HepG2 (cell line): ENCODE data around the gene LAMA5. TPM values are rescaled to one million over a fixed set of nuclear protein-coding genes. Genes with fewer than 3 reads are reported as not detected.

Experiments
- ATF5 ChIP-seq: sonication (generic); formaldehyde crosslinking; IDR thresholded peaks from 2 replicates; pipeline ENCODE4 v1.4.0; 2020; ENCODE audit warnings: mild to moderate bottlenecking, low read depth, missing genetic modification reagents
- CCDC6 ChIP-seq: sonication (generic); formaldehyde crosslinking; IDR thresholded peaks from 2 replicates; pipeline ENCODE4 v1.8.1; 2022; ENCODE audit warnings: mild to moderate bottlenecking, missing genetic modification reagents, moderate library complexity
- HNRNPK ChIP-seq: fragments of 200-400 bp; formaldehyde crosslinking; IDR thresholded peaks from 2 replicates; pipeline ENCODE4 v1.6.1; 2018; ENCODE audit warnings: low read length, low read depth, moderate library complexity, mild to moderate bottlenecking; ENCODE audit not compliant: poor library complexity, severe bottlenecking
- ISX ChIP-seq: sonication (generic); formaldehyde crosslinking; conservative IDR thresholded peaks from 2 replicates; pipeline ENCODE4 v1.5.0; 2020; ENCODE audit warnings: missing genetic modification reagents
- RARA ChIP-seq: IDR thresholded peaks from 2 replicates; pipeline ENCODE4 v1.6.1; 2016; ENCODE audit warnings: missing genetic modification reagents, missing compliant biosample characterization
- RBM39 ChIP-seq: fragments of 200-400 bp; formaldehyde crosslinking; IDR thresholded peaks from one replicate; pipeline ENCODE4 v1.6.1; 2018; ENCODE audit warnings: antibody characterized with exemption, mild to moderate bottlenecking, low read depth, low read length; ENCODE audit not compliant: poor library complexity, severe bottlenecking
- SP1 ChIP-seq, 2 experiments: fragments of 450-650 bp in 1 of 2; sonication (generic) in 1 of 2; formaldehyde crosslinking in 1 of 2; IDR thresholded peaks; 2 replicates each; pipeline versions ENCODE4 v1.4.0 to v1.6.1; 2016 to 2020; ENCODE audit warnings: missing genetic modification reagents in 1 of 2
- WIZ ChIP-seq: sonication (generic); formaldehyde crosslinking; IDR thresholded peaks from 2 replicates; pipeline ENCODE4 v1.5.1; 2020; ENCODE audit warnings: mild to moderate bottlenecking, missing genetic modification reagents
- ZBTB2 ChIP-seq: sonication (generic); formaldehyde crosslinking; IDR thresholded peaks from 2 replicates; pipeline ENCODE4 v1.8.0; 2022; ENCODE audit warnings: low read depth, missing genetic modification reagents
- ZBTB20 ChIP-seq: sonication (generic); formaldehyde crosslinking; IDR thresholded peaks from 2 replicates; pipeline ENCODE4 v1.8.1; 2023; ENCODE audit warnings: missing genetic modification reagents, low read depth, mild to moderate bottlenecking, borderline replicate concordance
- ZBTB49 ChIP-seq: sonication (generic); formaldehyde crosslinking; IDR thresholded peaks from 2 replicates; pipeline ENCODE4 v1.4.0; 2020; ENCODE audit warnings: missing genetic modification reagents, borderline replicate concordance
- ZFP90 ChIP-seq: sonication (generic); formaldehyde crosslinking; IDR thresholded peaks from 2 replicates; pipeline ENCODE4 v1.8.0; 2022; ENCODE audit warnings: missing genetic modification reagents, mild to moderate bottlenecking, inconsistent platforms, borderline replicate concordance
- ZNF160 ChIP-seq: sonication (generic); formaldehyde crosslinking; IDR thresholded peaks from 2 replicates; pipeline ENCODE4 v1.8.0; 2022; ENCODE audit warnings: mild to moderate bottlenecking, inconsistent platforms, missing genetic modification reagents
- ZNF468 ChIP-seq: sonication (generic); formaldehyde crosslinking; IDR thresholded peaks from 2 replicates; pipeline ENCODE4 v1.8.0; 2022; ENCODE audit warnings: mild to moderate bottlenecking, moderate library complexity, missing genetic modification reagents
- ZNF580 ChIP-seq: IDR thresholded peaks from 2 replicates; pipeline ENCODE4 v1.6.1; 2016; ENCODE audit warnings: low read depth, borderline replicate concordance
- ZNF691 ChIP-seq: sonication (generic); formaldehyde crosslinking; IDR thresholded peaks from 2 replicates; pipeline ENCODE4 v1.4.0; 2020; ENCODE audit warnings: missing genetic modification reagents, low read depth, mild to moderate bottlenecking, borderline replicate concordance
- ZNF713 ChIP-seq: sonication (generic); formaldehyde crosslinking; IDR thresholded peaks from 2 replicates; pipeline ENCODE4 v1.4.0; 2020; ENCODE audit warnings: mild to moderate bottlenecking, missing genetic modification reagents
- ZNF761 ChIP-seq: sonication (generic); formaldehyde crosslinking; conservative IDR thresholded peaks from 2 replicates; pipeline ENCODE4 v1.4.0; 2020; ENCODE audit warnings: mild to moderate bottlenecking, missing genetic modification reagents
- ZNF788 ChIP-seq: sonication (generic); formaldehyde crosslinking; IDR thresholded peaks from 2 replicates; pipeline ENCODE4 v1.5.0; 2020; ENCODE audit warnings: mild to moderate bottlenecking, missing genetic modification reagents, borderline replicate concordance
- polyA plus RNA-seq, 8 experiments: library from polyadenylated mRNA; depleted of rRNA in 3 of 8; stranded (reverse) in 7 of 8; unstranded in 1 of 8; fragments of >200 nt; fragmentation: Illumina TruSeq in 4 of 8; extraction: Trizol in 4 of 8; gene quantifications; 2 replicates each; pipeline versions ENCODE4 v1.2.1 to v1.2.3, GENCODE V29; 2011 to 2016; ENCODE audit warnings: low read depth in 4 of 8, missing spikeins in 1 of 8, mixed read lengths in 1 of 8; ENCODE audit not compliant: insufficient read depth in 1 of 8
- total RNA-seq, 5 experiments: library from RNA; depleted of rRNA; stranded (reverse); fragments of >200 nt; fragmentation: Illumina TruSeq; extraction: Trizol; gene quantifications; 2 replicates each; pipeline ENCODE4 v1.2.3, GENCODE V29; 2016; ENCODE audit warnings: low read depth in 1 of 5

Gene LAMA5
- total and polyA plus RNA-seq, 2 of the 13 experiments (the other 11 are each of a cell fraction or from before 2014, with no cell fraction given), result 21.0 to 44.7 TPM

- TF ChIP-seq ZNF580 (CRISPR knock-in tag), result peak; percentile 52; the same call in 1 of the 2 replicates
- TF ChIP-seq SP1 (IDR thresholded peaks at IDR 0.05), result no peak
- peak; percentile 79; the same call in 1 of the 2 replicates for TF ChIP-seq SP1 (CRISPR knock-in tag; IDR thresholded peaks at IDR 0.05)
- no peak; the same call in 1 of the 2 replicates for TF ChIP-seq ZFP90 (CRISPR knock-in tag)
- TF ChIP-seq ZBTB49 (CRISPR knock-in tag), result no peak
- 0 out of 2 replicates have a peak, but pooled peaks have one; percentile 36 for TF ChIP-seq ZBTB2
- TF ChIP-seq ZNF691 (CRISPR knock-in tag), result 0 out of 2 replicates have a peak, but pooled peaks have one; percentile 56
- no peak; the same call in 1 of the 2 replicates for TF ChIP-seq ZNF761 (CRISPR knock-in tag)
- TF ChIP-seq RARA (CRISPR knock-in tag), result peak; percentile 7; the same call in 1 of the 2 replicates
- TF ChIP-seq ATF5 (CRISPR knock-in tag), result peak; percentile 18; the same call in 1 of the 2 replicates
- TF ChIP-seq ZBTB20 (CRISPR knock-in tag), result no peak
- TF ChIP-seq WIZ (CRISPR knock-in tag), result no peak
- TF ChIP-seq ZNF788 (CRISPR knock-in tag), result peak; percentile 16; the same call in 1 of the 2 replicates
- no peak for TF ChIP-seq ZNF713
- 0 out of 2 replicates have a peak, but pooled peaks have one; percentile 80 for TF ChIP-seq ZNF468 (CRISPR knock-in tag)
- TF ChIP-seq ISX, result no peak
- peak; percentile 42; the same call in 1 of the 2 replicates for TF ChIP-seq ZNF160 (CRISPR knock-in tag)
- no peak for TF ChIP-seq CCDC6 (CRISPR knock-in tag)
- TF ChIP-seq HNRNPK, result no peak
- peak; percentile 11 for TF ChIP-seq RBM39
These were observed 45.3 kb upstream of the LAMA5 start (continued) for GRCh38 chr20:62412194-62413024.
